Lung (tissue), 12 donors: ENCODE measurements around the gene GPR173. TPM values are rescaled to one million over a fixed set of nuclear protein-coding genes. Genes with fewer than 3 reads are reported as not detected.

Source experiments
- ATAC-seq: fragments of 200-7000 bp; cut with Tn5 transposase; one replicate; pipeline ENCODE4 v1.9.1; 2020; ENCODE audit warnings: moderate number of reproducible peaks; ENCODE audit not compliant: insufficient read depth, low FRiP score
- DNase-seq, 3 donors: peaks; one replicate each; pipeline ENCODE4 v3.0.0-alpha.2; 2013 to 2017
- H3K27ac ChIP-seq, 2 donors: one replicate each; pipeline ENCODE4 v1.5.1; 2013; ENCODE audit warnings: mild to moderate bottlenecking in 2 of 2, moderate library complexity in 2 of 2, control low read depth in 1 of 2, inconsistent platforms in 1 of 2, low read depth in 1 of 2, low read length in 1 of 2
- H3K27me3 ChIP-seq, 3 donors: one replicate each; pipeline ENCODE4 v1.5.1; 2013; ENCODE audit warnings: low read length in 2 of 3; ENCODE audit not compliant: control insufficient read depth in 3 of 3, insufficient read depth in 3 of 3
- H3K36me3 ChIP-seq, 4 donors: one replicate each; pipeline ENCODE4 v1.5.1; 2013; ENCODE audit warnings: low read length in 4 of 4, mild to moderate bottlenecking in 1 of 4, moderate library complexity in 1 of 4; ENCODE audit not compliant: control insufficient read depth in 4 of 4, insufficient read depth in 4 of 4
- H3K4me1 ChIP-seq, 5 donors: one replicate each; pipeline ENCODE4 v1.5.1; 2013; ENCODE audit warnings: low read length in 5 of 5, mild to moderate bottlenecking in 2 of 5, moderate library complexity in 1 of 5; ENCODE audit not compliant: control insufficient read depth in 5 of 5, insufficient read depth in 5 of 5
- H3K4me3 ChIP-seq: one replicate; pipeline ENCODE4 v1.5.1; 2013; ENCODE audit warnings: mild to moderate bottlenecking, control low read depth, moderate library complexity
- H3K9ac ChIP-seq, 2 donors: one replicate each; pipeline ENCODE4 v1.5.1; 2013; ENCODE audit warnings: low read length in 2 of 2, control low read depth in 1 of 2; ENCODE audit not compliant: insufficient read depth in 1 of 2
- H3K9me3 ChIP-seq, 4 donors: one replicate each; pipeline ENCODE4 v1.5.1; 2013; ENCODE audit warnings: low read length in 3 of 4, mild to moderate bottlenecking in 1 of 4, moderate library complexity in 1 of 4; ENCODE audit not compliant: control insufficient read depth in 4 of 4, insufficient read depth in 3 of 4
- WGBS, 2 donors: extraction: QIAGEN DNeasy Blood & Tissue Kit; methylation state at CpG; one replicate each; pipeline ENCODE4 v1.1.7; 2013; 5-methylcytosine and 5-hydroxymethylcytosine counted together
- polyA plus RNA-seq, 2 donors: library from polyadenylated mRNA; stranded (reverse); fragments of 200-250 nt; gene quantifications; one replicate each; pipeline ENCODE4 v1.2.1, GENCODE V29; 2013
- total RNA-seq, 2 donors: library from RNA; depleted of rRNA in 1 of 2; stranded (reverse); fragments of >200 nt in 1 of 2; gene quantifications; one replicate each; pipeline ENCODE4 v1.2.1, GENCODE V29; 2014 to 2021
- TF ChIP-seq, protein P1 (sequence below): IDR thresholded peaks from 2 replicates; pipeline ENCODE4 v1.5.1; 2012; ENCODE audit warnings: mild to moderate bottlenecking; ENCODE audit errors: control extremely low read depth, extremely low read depth
- donor health status: control.
- donor health status: control.
- donor health status: Bipolar disorder and iron deficiency.
- donor health status: healthy.
- donor health status: DM: yes; HTN: yes; CAD: no.

Gene GPR173
- total and polyA plus RNA-seq, 4 donors: 0.94 to 4.6 (median 2.0) TPM

DNA sequence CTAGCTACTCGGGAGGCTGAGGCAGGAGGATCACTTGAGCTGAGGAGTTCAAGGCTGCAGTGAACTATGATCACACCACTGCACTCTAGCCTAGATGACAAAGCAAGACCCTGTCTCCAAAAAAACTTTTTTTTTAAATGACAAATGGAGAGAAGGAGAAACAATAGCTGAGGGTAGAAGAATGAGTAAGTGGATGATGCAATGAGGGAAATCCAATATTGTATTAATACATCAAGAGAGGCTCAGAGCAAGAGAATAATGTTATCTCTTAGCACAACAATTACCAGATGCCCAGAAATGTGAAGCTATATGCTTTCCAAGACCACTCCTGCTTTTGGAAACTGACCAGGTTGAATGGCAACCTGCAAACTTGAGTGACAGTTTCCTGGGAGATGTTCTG is 19.9 kb upstream of the GPR173 start:
- WGBS, 2 donors: 81 to 83% methylated on average over 1 of the region's 1 CpG
- Histone ChIP-seq H3K9me3 (no peaks in the 10 kb centered on the region), H3K27me3 (peaks cover 3 to 44% (median 15%) of the 10 kb centered on the region in 3 donors), H3K9ac (no peak overlapping the region), H3K4me1 (no peaks in the 10 kb centered on the region), H3K27ac (no peak overlapping the region), H3K4me3 (no peak overlapping the region), H3K36me3 (no peaks in the 10 kb centered on the region)
- DNase-seq: no peak
- ATAC-seq: no peak
- TF ChIP-seq, protein P1, sequence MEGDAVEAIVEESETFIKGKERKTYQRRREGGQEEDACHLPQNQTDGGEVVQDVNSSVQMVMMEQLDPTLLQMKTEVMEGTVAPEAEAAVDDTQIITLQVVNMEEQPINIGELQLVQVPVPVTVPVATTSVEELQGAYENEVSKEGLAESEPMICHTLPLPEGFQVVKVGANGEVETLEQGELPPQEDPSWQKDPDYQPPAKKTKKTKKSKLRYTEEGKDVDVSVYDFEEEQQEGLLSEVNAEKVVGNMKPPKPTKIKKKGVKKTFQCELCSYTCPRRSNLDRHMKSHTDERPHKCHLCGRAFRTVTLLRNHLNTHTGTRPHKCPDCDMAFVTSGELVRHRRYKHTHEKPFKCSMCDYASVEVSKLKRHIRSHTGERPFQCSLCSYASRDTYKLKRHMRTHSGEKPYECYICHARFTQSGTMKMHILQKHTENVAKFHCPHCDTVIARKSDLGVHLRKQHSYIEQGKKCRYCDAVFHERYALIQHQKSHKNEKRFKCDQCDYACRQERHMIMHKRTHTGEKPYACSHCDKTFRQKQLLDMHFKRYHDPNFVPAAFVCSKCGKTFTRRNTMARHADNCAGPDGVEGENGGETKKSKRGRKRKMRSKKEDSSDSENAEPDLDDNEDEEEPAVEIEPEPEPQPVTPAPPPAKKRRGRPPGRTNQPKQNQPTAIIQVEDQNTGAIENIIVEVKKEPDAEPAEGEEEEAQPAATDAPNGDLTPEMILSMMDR: no peak

DNA sequence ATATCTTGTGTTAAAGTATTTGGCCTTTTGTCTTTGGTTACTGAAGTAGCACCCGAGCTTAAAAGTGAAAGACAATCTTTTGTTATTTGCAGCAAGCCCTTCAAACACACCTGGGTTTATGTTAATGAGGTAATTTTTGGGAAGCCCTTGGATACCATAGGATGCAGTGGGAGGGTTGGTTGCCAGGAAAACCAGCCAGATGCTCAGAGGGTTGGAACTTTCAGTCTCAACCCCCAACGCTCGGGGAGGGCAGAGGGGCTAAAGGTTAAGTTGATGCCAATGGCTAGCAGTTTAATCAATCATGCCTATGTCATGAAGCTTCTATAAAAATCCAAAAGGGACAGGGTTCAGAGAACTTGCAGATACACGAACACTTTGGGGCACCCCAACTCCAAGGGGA is 17.2 kb upstream of the GPR173 start:
- Histone ChIP-seq H3K27ac (no peak overlapping the region), H3K9me3 (no peaks in the 10 kb centered on the region), H3K27me3 (peaks cover 8 to 50% (median 23%) of the 10 kb centered on the region in 3 donors), H3K36me3 (no peaks in the 10 kb centered on the region), H3K9ac (no peak overlapping the region), H3K4me1 (no peaks in the 10 kb centered on the region), H3K4me3 (no peak overlapping the region)
- TF ChIP-seq, protein P1: no peak
- DNase-seq (no peak), ATAC-seq (no peak)
- 48 to 61% methylated on average over 4 of the region's 4 CpGs for WGBS, 2 donors

- DNase-seq: no peak
- Histone ChIP-seq H3K36me3 (no peaks in the 10 kb centered on the region), H3K9ac (no peak overlapping the region), H3K4me1 (no peaks in the 10 kb centered on the region), H3K9me3 (no peaks in the 10 kb centered on the region), H3K4me3 (no peak overlapping the region), H3K27me3 (peaks cover 5 to 52% (median 30%) of the 10 kb centered on the region in 3 donors), H3K27ac (no peak overlapping the region)
- TF ChIP-seq, protein P1: no peak
- ATAC-seq: no peak
- WGBS, 2 donors: 61 to 80% methylated on average over 5 of the region's 5 CpGs
Observed at GRCh38 chrX:53036149-53036548, 12.4 kb upstream of the GPR173 start.

GRCh38 chrX:53039236-53039635 is 9.4 kb upstream of the GPR173 start:
- Histone ChIP-seq H3K27ac (no peak overlapping the region), H3K4me3 (no peak overlapping the region), H3K9me3 (no peaks in the 10 kb centered on the region), H3K4me1 (no peaks in the 10 kb centered on the region), H3K36me3 (no peaks in the 10 kb centered on the region), H3K27me3 (peaks cover 8 to 55% (median 36%) of the 10 kb centered on the region in 3 donors), H3K9ac (no peak overlapping the region)
- ATAC-seq (no peak), DNase-seq (no peak)
- TF ChIP-seq, protein P1: no peak
- 65 to 84% methylated on average over 4 of the region's 4 CpGs for WGBS, 2 donors
